Spleen (tissue), 11 donors: Measurements from ENCODE around the gene ODF4. TPM values are rescaled to one million over a fixed set of nuclear protein-coding genes. Genes with fewer than 3 reads are reported as not detected.

Experiments
- DNase-seq: peaks from one replicate; pipeline ENCODE4 v3.0.0-alpha.2; 2020
- H3K27ac ChIP-seq, 8 donors: fragments of 200-600 bp; sonication (generic) in 7 of 8; 1 replicate in 4 of 8; 2 replicates in 4 of 8; pipeline versions ENCODE4 v1.5.0 to v1.8.0; 2016 to 2021; ENCODE audit warnings: inconsistent platforms in 4 of 8, mild to moderate bottlenecking in 4 of 8, moderate library complexity in 1 of 8
- H3K27me3 ChIP-seq, 7 donors: fragments of 200-600 bp; sonication (generic) in 6 of 7; replicated peaks in 1 of 7; 1 replicate in 4 of 7; 2 replicates in 3 of 7; pipeline versions ENCODE4 v1.5.0 to v1.8.0; 2016 to 2021; ENCODE audit warnings: inconsistent platforms in 3 of 7, mild to moderate bottlenecking in 1 of 7
- H3K36me3 ChIP-seq, 6 donors: fragments of 200-600 bp; sonication (generic) in 5 of 6; 1 replicate in 4 of 6; 2 replicates in 2 of 6; pipeline versions ENCODE4 v1.5.0 to v1.8.0; 2016 to 2021; ENCODE audit warnings: inconsistent platforms in 2 of 6
- H3K4me1 ChIP-seq, 6 donors: fragments of 200-600 bp; sonication (generic) in 5 of 6; 1 replicate in 3 of 6; 2 replicates in 3 of 6; pipeline versions ENCODE4 v1.5.0 to v1.8.0; 2016 to 2021; ENCODE audit warnings: inconsistent platforms in 3 of 6
- H3K4me3 ChIP-seq, 8 donors: fragments of 200-600 bp; sonication (generic) in 7 of 8; 1 replicate in 4 of 8; 2 replicates in 4 of 8; pipeline versions ENCODE4 v1.5.0 to v1.8.0; 2016 to 2021; ENCODE audit warnings: inconsistent platforms in 4 of 8, mild to moderate bottlenecking in 4 of 8, moderate library complexity in 2 of 8
- H3K9me3 ChIP-seq, 8 donors: fragments of 200-600 bp; sonication (generic) in 7 of 8; 1 replicate in 4 of 8; 2 replicates in 4 of 8; pipeline versions ENCODE4 v1.5.0 to v1.8.0; 2016 to 2021; ENCODE audit warnings: inconsistent platforms in 4 of 8
- CTCF ChIP-seq, 11 experiments: fragments of 200-600 bp in 7 of 11; fragments of 450-650 bp in 4 of 11; sonication (generic) in 4 of 11; IDR thresholded peaks in 8 of 11; conservative IDR thresholded peaks in 3 of 11; 1 replicate in 7 of 11; 2 replicates in 4 of 11; pipeline versions ENCODE4 v1.4.0 to v1.8.0; 2016 to 2021; ENCODE audit warnings: antibody characterized with exemption in 11 of 11, inconsistent platforms in 4 of 11, mild to moderate bottlenecking in 1 of 11
- POLR2A ChIP-seq, 3 donors: fragments of 450-650 bp; IDR thresholded peaks; one replicate each; pipeline ENCODE4 v1.5.1; 2017; ENCODE audit warnings: antibody characterized with exemption in 3 of 3, mild to moderate bottlenecking in 1 of 3
- POLR2AphosphoS5 ChIP-seq, 3 donors: sonication (generic); formaldehyde crosslinking; IDR thresholded peaks; one replicate each; pipeline ENCODE4 v1.5.1; 2017; ENCODE audit warnings: antibody characterized with exemption in 3 of 3
- WGBS, 5 donors: extraction: QIAGEN DNeasy Blood & Tissue Kit in 3 of 5; methylation state at CpG; one replicate each; pipeline versions ENCODE4 v1.1.5 to v1.1.7; 2013 to 2018; 5-methylcytosine and 5-hydroxymethylcytosine counted together
- intact Hi-C: fragments of 100-400 bp; cut with DNase I; formaldehyde crosslinking; loops from one replicate; pipeline ENCODE4 v1.15.0; 2023; ENCODE audit warnings: low total_unique reads
- polyA plus RNA-seq, 3 donors: library from polyadenylated mRNA; stranded (reverse); fragments of 200-250 nt; gene quantifications; one replicate each; pipeline ENCODE4 v1.2.1, GENCODE V29; 2013
- total RNA-seq, 7 donors: library from RNA; depleted of rRNA in 3 of 7; stranded (reverse); fragments of >200 nt in 3 of 7; fragmentation: NEBNext Ultra II Directional in 4 of 7; extraction: Animal tissue kit (Norgen Biotek cat#: 25700) in 4 of 7; gene quantifications; one replicate each; pipeline versions ENCODE4 v1.1.0 to v1.2.1, GENCODE V29; 2016 to 2021
- donor health status: healthy with polysubstance abuse.
- donor health status: DM: no; HTN: no; CAD: no; lungs with moderate emphysema.
- donor health status: DM: no; HTN: no; CAD: no.
- donor health status: Bipolar disorder and iron deficiency.
- donor health status: healthy.
- donor health status: DM: no; HTN: no; CAD: no.
- donor health status: DM: yes; HTN: yes; CAD: no.

Gene ODF4
- total and polyA plus RNA-seq, 10 donors, result not detected

GRCh38 chr17:8391711-8392110 is 52.1 kb downstream of the ODF4 start:
- intact Hi-C loops, result no loop called here

GRCh38 chr17:8392274-8392673 is 52.6 kb downstream of the ODF4 start:
- H3K27me3 ChIP-seq, result peaks cover 0 to 39% (median 0%) of the 10 kb centered on the region in 7 donors
- H3K9me3 ChIP-seq, result no peaks in the 10 kb centered on the region
- H3K4me1 ChIP-seq, result peaks cover 0 to 29% (median 8%) of the 10 kb centered on the region in 6 donors
- no peak for DNase-seq
- no peak overlapping the region for H3K27ac ChIP-seq
- H3K36me3 ChIP-seq, result no peaks in the 10 kb centered on the region
- TF ChIP-seq POLR2AphosphoS5 (IDR thresholded peaks at IDR 0.05), result no peak
- TF ChIP-seq POLR2A (IDR thresholded peaks at IDR 0.05), result no peak
- TF ChIP-seq CTCF (IDR thresholded peaks at IDR 0.05 in 8 of 11, conservative IDR thresholded peaks at IDR 0.05 in 3 of 11), result no peak
- H3K4me3 ChIP-seq, result no peak overlapping the region
- 77 to 90% (median 85%) methylated on average over 10 to 18 of the region's 18 CpGs for WGBS, 5 donors
- intact Hi-C loops, result no loop called here

More at GRCh38 chr17:8391711-8392110, 52.1 kb downstream of the ODF4 start:
- TF ChIP-seq POLR2AphosphoS5 (IDR thresholded peaks at IDR 0.05), result no peak
- no peak for TF ChIP-seq CTCF (IDR thresholded peaks at IDR 0.05 in 8 of 11, conservative IDR thresholded peaks at IDR 0.05 in 3 of 11)
- TF ChIP-seq POLR2A (IDR thresholded peaks at IDR 0.05), result no peak
- DNase-seq, result no peak
- peaks cover 0 to 31% (median 8%) of the 10 kb centered on the region in 6 donors for H3K4me1 ChIP-seq
- no peaks in the 10 kb centered on the region for H3K36me3 ChIP-seq
- H3K27ac ChIP-seq, result no peak overlapping the region
- peaks cover 0 to 34% (median 0%) of the 10 kb centered on the region in 7 donors for H3K27me3 ChIP-seq
- H3K9me3 ChIP-seq, result no peaks in the 10 kb centered on the region
- 33 to 56% (median 55%) methylated on average over 2 to 9 of the region's 9 CpGs for WGBS, 5 donors
- no peak overlapping the region for H3K4me3 ChIP-seq

GRCh38 chr17:8392674-8393469 is 53.2 kb downstream of the ODF4 start:
- no peak for TF ChIP-seq POLR2AphosphoS5 (IDR thresholded peaks at IDR 0.05)
- TF ChIP-seq CTCF (IDR thresholded peaks at IDR 0.05 in 8 of 11, conservative IDR thresholded peaks at IDR 0.05 in 3 of 11), result no peak
- TF ChIP-seq POLR2A (IDR thresholded peaks at IDR 0.05), result no peak
- DNase-seq, result no peak
- no peaks in the 10 kb centered on the region for H3K36me3 ChIP-seq
- H3K27ac ChIP-seq, result peak overlapping the region in 7 of 8 donors; percentile 12 to 80 (median 47)
- H3K27me3 ChIP-seq, result peaks cover 0 to 45% (median 0%) of the 10 kb centered on the region in 7 donors
- intact Hi-C loops, result no loop called here
- no peaks in the 10 kb centered on the region for H3K9me3 ChIP-seq
- peaks cover 0 to 23% (median 8%) of the 10 kb centered on the region in 6 donors for H3K4me1 ChIP-seq
- WGBS, 5 donors, result 87 to 95% (median 92%) methylated on average over 15 to 46 of the region's 46 CpGs
- peak overlapping the region in 1 of 8 donors; percentile 17 for H3K4me3 ChIP-seq
